ENCODE results near the gene DGKE.

DGKE gene

GRCh38 chr17:56812901-56813388, 21.0 kb upstream of the DGKE start:
- no peak for DNase-seq (ENCODE audit: low read depth, low spot score)

DNA sequence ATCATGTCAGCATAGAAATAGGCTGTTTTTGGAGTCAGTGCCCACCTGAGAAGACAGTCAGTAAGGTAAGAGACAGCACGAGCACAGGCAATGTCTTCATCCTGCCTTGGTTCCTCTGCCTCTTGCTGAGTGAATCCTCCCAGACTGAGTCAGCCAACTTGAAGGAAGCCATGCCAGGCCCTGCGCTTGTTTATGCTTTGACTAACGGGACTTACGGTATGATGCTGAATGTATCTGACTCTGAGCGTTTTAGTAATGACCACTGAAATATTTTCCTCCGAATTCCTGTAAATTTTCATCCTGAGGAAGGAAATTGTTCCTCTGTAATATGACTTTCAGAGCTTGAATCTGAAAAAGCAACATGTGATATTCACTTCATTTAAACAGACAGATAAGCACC, 18.2 kb upstream of the DGKE start:
- DNase-seq (ENCODE audit: low read depth, low spot score), result no peak

DNA sequence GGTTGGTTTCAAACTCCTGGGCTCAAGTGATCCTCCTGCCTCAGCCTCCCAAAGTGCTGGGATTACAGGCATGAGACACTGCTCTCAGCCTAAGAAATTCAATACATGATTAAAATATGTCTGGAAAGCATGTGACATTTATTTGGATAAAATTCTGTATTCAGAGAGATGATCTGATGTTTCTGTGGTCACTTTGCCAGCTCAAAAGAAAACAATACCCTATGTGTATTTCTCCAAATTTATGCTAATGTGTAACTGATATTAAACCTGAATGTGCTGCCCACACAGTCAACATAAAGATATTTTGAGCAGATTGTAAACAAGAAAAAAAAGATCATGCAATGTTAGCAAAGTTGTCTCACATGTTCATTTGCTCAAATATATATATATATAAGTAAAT, 16.9 kb upstream of the DGKE start:
- DNase-seq (ENCODE audit: low read depth, low spot score), result no peak

DNA sequence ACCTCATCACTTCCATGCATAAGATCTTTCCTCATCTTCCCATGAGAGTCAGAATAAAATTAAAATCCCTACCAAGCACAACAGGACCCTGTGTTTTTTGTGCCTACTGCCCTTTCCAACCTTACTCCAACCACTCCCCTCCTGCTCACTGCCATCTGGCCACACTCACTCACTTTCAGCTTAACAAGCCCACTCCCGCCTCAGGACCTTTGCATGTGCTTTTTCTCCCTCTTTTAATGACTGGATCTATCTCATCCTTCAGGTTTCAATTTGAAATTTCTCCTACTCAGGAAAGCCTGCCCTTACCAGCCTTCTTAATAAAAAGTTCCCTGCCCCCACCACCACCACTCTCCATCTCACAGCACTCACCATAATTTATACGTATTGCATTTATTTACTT, 14.9 kb upstream of the DGKE start:
- no peak for DNase-seq (ENCODE audit: low read depth, low spot score)

- DNase-seq (ENCODE audit: low read depth, low spot score), result peak; percentile 69
Measured at GRCh38 chr17:56819431-56820145, 14.4 kb upstream of the DGKE start.

DNA sequence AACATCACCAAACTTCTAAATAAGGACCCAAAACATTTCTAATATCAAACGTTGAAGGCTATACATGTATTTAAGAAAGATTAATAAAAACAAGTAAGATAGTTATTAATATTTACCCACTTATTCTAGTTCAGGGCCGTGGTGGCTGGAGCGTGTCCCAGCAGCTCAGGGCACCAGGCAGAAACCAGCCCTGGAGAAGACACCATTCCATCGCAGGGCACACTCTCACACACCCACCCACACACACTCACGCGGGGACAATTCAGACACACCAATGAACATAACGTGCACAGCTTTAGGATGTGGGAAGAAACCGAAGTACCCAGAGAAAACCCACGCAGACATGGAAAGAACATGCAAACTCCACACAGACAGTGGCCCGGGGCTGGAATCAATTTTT, 13.7 kb upstream of the DGKE start:
- DNase-seq (ENCODE audit: low read depth, low spot score), result no peak

GRCh38 chr17:56821847-56822534, 12.0 kb upstream of the DGKE start:
- no peak for DNase-seq (ENCODE audit: low read depth, low spot score)

- no peak for DNase-seq (ENCODE audit: low read depth, low spot score)
Measured at GRCh38 chr17:56822725-56823124, 11.2 kb upstream of the DGKE start.

DNA sequence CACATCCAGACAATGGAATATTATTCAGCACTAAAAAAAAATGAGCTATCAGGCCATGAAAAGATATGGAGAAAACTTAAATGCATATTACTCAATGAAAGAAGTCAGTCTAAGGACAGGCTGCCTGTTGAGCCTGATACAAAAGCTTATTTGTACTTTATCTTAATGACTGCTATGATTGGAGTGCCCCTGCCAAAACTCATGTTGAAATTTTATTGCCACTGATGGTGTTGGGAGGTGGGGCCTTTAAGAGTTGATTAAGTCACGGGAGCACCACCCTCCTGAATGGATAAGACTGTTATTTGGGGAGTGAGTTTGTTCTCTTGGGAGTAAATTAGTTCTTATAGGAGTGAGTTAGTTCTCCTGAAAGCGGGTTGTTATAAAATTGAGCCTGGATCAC, 10.1 kb upstream of the DGKE start:
- no peak for DNase-seq (ENCODE audit: low read depth, low spot score)

DNA sequence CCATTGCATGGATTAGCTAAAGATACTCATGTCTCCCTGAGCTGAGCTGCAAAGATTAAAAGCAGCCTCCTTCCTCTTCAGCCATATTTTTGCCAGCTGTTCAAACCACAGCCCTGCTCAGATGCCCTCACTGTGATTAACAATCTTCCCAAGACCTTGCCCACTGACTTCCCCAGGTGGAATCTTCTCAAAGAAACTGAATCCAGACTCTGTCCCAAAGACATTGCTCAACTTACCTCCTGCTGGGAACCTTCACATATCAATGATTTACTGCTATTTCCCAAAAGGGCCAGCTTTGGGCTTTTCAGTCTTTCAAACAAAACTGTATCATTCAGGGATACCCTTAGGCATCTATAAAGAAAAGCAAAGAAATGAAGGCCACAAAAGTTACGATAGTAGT, 9.4 kb upstream of the DGKE start:
- no peak for DNase-seq (ENCODE audit: low read depth, low spot score)

DNA sequence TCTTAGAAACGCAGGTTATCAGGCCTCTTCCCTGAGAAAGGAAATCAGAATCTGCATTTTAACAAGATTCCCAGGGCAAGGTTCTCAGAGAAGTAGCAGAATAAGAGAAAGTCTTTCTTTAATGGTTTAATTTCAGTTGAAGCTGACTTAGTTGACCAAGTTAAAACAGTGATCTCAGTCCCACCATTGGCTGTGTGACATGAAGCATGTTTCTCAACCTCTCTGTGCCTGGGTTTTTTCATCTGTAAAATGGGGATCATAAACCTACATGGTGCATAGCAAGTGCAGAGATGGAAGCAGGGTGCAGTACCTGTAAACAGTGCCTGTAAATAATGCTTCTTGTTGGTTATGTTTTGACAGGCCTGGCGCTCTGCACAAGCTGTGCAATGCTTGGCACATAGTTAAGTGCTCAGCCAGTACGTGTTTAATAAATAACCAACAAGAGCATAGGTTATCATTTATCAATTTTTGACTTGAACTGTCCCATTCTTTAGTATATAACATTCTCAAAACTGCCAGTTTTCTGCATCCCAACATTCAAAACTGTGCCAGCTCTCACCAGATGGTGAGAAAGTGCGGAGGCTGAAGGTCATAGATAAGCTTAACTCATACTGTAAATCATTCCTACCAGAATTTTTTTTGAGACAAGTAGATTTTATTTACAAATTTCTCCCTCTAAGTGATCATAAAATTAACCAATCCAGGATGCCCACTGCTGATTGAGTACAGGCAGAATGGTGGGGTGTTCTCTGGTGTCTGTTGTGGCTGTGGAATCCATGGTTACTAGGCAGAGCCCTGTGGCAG, 7.1 kb upstream of the DGKE start:
- DNase-seq (ENCODE audit: low read depth, low spot score), result no peak

DNA sequence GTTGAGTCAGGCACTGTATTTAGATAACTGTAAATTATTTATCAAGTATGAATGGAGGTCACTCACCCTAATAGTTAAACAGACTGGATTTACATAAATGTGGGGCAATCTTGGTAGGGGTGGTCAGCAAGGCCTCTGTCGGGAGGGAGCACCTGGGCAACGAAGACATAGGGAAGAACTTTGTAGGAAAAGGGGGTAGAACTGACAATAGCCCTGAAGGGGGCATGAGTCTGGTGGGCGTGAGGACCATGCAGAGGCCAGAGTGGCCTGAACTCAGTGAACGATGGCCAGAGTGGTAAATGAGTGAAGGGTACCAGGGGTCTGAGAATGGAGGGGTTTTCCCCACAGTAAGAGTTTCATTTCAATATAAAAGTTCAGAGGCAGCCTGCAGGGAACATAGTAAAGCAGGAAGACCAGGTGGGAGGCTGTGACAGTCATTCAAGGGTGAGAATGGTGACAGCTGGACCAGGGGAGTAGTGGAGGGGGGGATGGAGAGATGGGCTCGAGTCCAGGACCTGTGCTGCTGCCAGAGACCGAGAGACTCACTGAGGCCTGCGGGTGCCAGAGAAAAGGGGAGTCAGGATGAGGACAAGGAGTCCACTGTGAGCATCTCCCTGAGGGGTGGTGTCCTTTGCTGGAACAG, 3.1 kb upstream of the DGKE start:
- DNase-seq (ENCODE audit: low read depth, low spot score), result no peak

DNA sequence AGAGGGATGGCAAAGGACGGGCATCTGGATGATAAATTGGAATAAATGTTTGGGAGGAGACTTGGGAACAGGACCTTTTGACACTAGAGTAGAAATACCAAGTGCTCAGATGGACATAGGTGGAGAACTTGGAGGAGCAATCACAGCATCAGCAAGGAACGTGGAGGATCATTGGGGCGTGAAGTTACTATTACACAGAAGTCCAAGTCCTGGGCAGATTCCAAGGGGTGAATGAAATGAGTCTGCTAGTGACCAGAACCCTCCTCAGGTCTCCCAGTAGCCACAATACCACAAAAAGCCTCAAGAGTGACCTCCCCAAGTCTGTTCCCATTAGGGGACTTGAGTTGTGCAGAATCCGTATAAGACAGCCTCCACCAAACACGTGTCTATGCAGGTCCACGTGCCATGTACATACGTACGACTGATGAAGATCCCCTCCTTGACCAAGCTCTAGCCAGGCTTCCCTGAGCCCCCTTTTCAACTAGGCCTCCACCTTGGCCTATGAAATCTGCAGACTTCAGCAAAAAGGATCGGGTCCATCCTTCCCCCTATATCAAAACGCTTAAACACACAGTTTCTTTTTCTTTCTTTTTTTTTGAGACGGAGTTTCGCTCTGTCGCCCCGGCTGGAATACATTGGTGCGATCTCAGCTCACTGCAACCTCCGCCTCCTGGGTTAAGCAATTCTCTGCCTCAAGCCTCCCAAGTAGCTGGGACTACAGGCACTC, 2.4 kb upstream of the DGKE start:
- DNase-seq (ENCODE audit: low read depth, low spot score), result no peak

DNA sequence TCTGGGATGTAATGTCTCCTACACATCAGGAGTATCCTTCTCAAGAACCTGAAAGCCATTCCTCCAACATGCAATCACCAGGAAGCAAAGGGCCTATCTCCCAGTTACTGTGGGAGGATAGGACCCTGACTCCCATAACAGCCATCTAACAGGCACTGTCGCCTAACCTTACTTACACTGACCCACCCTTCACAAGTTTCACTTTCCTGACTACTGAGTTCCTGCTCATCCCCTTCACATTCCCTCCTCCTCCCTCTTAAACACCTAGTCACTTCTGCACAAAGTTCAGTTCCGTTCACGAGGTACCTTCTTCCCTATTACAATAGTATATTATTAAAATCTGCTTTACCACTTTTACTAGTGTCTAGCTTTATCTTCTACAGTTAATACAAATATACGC, 1.5 kb upstream of the DGKE start:
- DNase-seq (ENCODE audit: low read depth, low spot score), result no peak

DNA sequence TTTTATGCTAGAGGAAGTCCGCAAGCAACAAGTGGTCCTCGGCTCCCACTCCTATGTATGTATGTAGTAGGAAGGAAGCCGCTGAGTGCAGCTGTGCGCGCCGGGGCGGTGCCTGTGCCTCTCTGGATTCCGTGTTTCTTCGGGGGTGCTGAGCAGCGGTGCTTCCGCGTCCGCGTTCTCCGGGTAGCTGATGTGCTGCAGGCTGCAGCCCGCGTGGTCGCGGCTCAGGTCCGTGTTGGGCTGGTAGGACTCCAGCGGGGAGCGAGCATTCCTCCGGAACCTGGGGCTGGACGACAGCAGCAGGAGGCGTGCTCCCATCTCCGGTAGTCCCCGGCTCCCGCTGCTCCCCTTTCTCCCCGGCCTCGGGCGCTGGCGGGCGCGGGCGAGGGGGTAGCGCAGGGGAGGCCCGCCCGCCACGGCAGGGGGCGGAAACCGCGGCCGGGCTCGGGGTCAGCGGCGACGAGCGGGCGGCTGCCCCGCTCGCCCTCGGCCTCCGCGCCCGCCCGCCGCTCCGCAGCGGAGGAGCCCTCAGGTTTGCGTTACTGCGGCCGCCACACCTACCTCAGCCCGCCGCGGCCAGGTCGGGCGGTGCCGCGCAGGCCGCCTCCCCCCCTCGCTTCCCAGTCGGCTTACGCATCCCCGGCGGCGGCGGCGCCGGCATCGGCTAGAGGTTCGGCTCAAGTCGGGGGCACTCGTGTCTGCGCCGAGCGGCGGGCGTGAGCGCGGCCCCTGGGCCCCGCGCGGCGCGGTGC, 718 bp upstream of the DGKE start:
- DNase-seq (ENCODE audit: low read depth, low spot score), result no peak

- DNase-seq (ENCODE audit: low read depth, low spot score), result no peak
Measured at GRCh38 chr17:56834380-56835263, 671 bp downstream of the DGKE start.

GRCh38 chr17:56835264-56835585, 1.3 kb downstream of the DGKE start:
- DNase-seq (ENCODE audit: low read depth, low spot score), result no peak

GRCh38 chr17:56838687-56839086, 4.7 kb downstream of the DGKE start:
- no peak for DNase-seq (ENCODE audit: low read depth, low spot score)

GRCh38 chr17:56842577-56842976, 8.6 kb downstream of the DGKE start:
- no peak for DNase-seq (ENCODE audit: low read depth, low spot score)

GRCh38 chr17:56845934-56846333, 12.0 kb downstream of the DGKE start:
- DNase-seq (ENCODE audit: low read depth, low spot score), result no peak
